Stimulated activated CD8-positive, alpha-beta memory T cell treated with anti-CD3 and anti-CD28 coated beads, Interleukin-12 subunit alpha, Interleukin-12 subunit beta, amount 100 ng/mL, for 24 hours (primary cell): ENCODE results near the gene FRMD7.
"Not testable (repeated sequence)": the region's sequence is repeated elsewhere in the genome, so short reads cannot be mapped to it uniquely, and the experiment has no call there.

Experiments
- DNase-seq: peaks from one replicate; pipeline ENCODE4 v3.0.0-alpha.2; 2020; ENCODE audit errors: extremely low read depth

FRMD7 gene

DNA sequence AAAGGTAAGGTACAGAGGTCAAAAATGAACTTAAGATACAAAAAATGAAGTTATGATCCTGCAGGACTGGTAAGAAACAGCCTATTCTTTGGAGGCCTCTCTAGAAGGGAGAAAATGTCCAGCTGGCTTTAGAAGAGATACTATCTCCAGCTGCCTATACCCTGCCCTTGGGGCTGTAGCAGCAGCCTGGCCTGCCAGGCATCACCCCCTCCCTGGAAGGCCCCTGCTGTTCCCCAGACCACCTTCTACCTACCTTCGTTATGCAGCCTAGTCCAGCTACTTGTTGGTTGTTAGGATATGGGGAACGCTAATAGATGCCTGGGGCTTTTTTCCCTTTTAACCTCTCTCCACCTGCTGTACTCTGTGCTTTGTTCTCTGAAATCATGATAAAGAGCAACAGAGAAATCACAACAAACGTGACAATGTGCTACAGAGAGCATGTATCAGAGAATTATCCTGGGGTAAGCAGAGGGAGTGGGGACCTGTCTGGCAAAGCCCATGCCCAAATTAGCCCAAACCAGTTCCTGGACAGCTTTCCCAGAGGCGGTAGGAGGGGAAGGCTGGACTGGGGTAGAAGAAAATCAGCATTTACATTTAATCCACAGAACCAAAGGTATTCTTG lies 34.5 kb downstream of the FRMD7 start:
- DNase-seq = no peak

DNA sequence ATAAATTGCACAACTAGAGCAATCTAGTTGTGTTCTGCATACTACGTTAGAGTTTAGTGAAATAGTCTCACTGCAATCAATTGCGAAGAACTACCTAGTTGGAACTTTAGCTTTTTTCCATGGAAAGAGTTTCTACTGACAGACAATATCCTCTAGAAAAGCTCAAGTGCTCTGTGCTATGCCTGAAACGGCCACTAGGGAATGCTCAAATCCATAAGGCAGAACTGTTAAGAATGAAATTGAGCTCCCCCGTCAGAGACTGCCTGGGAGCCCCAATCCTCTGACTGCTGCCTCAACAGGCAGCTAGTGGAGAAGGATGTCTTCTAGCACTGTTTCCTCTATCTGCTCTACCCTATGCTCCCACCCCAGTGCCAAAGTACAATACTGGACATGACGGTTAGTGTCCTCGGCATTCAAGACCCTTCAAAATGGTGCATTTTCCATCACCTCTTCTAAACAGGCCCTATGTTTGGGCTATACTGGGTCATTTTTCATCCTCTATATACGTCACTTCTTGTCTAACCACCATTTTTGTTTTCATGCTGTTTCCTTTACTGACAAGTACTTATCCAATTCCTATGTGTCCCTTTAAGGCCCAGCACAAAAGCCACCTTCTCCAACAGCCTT lies 35.3 kb downstream of the FRMD7 start:
- no peak for DNase-seq

DNA sequence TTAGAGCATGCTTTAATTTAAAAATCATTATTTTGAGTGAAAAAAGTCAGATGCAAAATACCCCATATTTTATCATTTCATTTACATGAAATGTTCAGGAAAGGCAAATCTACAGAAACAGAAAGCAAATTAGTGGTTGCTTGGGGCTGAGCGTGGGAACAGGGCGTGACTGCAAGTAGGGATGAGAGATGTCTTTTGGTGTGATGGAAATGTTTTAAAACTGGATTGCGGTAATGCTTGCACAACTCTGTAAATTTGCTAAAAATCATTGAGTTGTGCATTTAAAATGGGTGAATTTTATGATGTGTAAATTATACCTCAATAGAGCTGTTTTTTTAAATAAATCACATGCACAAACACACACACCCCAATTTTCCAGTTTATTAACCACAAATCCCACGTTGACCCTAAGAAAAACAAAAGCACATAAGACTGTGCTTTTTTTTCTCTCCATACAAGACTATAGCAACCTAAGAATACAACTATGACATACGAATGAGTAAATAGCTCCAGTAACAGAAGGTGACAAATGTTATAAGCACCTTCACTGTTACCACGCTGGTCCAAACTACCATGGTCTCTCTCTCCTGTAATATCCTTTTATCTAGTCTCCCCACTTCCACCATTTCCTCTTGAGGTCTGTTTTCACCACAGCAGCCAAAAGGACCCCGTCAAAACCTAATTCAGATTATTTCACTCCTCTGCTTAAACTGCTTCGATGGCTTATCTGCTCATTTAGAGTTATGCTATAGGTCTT lies 37.2 kb downstream of the FRMD7 start:
- no peak for DNase-seq

DNA sequence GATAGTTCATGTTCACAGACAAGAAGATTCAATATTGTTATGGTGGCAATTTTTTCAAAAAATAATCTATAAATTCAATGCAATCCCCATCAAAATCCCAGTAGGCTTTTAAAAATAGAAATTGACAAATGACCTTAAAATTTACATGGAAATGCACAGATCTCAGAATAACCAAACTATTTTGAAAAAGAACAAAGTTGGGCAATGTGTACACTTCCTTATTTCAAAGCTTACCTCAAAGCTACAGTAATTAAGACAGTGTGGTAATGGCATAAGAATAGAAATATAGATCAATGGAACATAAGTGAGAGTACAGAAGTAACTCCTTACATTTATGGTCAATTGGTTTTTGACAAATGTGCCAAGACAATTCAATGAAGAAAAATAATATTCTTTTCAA lies 39.0 kb downstream of the FRMD7 start:
- no peak for DNase-seq

DNA sequence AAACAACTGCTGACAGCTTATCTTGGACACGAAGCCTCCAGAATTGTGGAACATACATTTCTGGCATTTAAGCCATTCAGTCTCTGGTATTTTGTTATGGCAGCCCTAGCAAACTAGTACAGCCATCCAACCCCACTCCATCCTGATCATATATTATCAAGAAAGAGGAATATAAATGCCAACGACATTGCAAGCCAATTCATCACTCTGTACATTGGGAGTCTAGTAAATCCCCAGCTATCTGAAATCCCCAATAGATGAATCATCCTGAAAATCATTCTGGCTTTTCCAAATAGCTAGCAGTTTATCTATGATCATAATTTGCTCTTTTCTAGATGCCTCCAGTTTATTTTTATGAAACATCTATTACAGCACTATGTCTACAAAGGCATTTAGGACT lies 41.1 kb downstream of the FRMD7 start:
- DNase-seq = no peak

DNA sequence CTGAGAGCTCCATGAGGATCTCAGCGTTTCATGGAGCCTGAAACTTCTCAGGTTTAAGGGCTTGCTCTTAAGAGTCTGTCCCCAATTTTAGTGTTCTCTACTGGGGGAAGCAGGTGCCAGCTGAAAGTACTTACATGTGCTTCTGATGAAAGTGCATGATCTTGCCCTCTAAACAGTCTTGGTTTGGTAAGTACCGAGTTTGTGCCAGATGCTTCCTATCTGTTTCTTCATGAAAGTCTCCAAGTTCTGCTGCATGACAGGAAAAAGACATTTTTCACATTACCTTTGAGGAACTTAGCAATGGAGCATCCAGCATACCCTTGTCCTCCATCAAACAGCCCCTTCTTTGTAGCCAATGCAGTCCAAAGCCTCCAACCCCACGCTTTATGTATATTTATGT lies 42.0 kb downstream of the FRMD7 start:
- DNase-seq = no peak

DNA sequence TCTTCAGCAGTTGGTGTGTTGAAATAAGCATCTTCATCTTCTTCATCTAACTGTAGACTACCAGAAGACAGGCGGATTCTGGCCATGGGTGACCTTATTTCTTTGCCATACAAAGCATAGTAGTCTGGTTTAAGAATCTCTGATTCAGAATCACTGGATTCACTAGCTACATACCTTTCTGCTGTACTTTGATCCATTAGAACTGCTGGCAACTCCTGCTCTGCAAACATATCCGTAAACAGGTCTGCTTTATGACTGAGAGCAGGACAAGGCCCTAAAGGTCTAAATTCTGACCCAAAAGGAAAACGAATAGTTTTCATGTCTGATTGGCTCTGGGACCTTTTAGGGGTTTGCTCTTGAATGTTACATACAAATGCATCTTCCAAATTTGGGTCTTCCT lies 49.9 kb downstream of the FRMD7 start:
- DNase-seq = no peak

DNA sequence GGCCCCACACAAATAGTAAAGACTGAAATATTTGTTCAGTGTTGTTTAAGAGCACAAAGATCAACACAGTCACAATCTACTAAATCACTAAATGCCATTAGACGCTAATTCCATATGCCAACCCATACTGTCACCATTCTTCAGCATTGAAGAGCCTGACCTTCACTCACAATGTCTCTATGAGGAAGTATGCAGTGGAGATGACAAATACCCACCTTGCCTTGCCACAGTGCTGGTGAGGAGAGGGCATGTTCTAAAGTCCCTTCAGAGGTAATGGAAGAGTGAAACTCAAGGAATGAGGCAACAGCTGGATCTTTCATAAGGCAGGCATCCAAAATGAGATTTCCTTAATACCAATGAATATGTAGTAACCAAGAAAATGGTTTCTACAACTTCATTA lies 50.4 kb downstream of the FRMD7 start:
- DNase-seq = no peak

DNA sequence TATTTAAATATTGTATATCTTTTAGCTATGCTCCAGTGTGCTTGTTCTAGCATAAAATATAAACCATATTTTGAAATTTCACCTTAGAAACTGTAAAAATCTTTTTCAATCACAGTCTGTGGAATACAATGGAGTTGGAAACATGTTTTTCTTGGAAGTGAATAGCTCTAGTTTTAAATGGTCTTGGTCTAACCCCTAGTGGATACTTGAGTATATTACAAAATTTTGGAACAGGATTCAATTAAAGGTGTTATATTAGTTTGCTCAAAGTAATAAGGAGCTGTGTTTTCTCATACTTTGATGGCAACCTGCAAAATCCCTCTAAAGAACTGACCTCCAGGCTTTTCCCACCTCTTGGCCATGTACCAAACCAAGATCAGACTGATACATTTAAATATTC lies 56.6 kb downstream of the FRMD7 start:
- DNase-seq = no peak

DNA sequence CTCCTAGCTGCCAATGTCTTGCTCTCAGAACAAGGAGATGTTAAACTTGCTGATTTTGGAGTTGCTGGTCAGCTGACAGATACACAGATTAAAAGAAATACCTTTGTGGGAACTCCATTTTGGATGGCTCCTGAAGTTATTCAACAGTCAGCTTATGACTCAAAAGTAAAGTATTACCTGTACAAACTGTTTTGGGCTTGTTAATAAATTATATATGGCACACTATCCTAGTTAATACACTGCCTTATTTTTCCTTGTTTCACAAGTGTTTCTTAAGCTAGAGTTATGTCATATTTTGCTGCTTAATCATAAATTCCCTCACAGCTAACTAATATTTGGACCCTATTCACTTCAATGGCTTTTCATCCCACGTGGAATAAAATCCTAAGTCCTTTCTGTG lies 59.4 kb downstream of the FRMD7 start:
- DNase-seq = no peak

DNA sequence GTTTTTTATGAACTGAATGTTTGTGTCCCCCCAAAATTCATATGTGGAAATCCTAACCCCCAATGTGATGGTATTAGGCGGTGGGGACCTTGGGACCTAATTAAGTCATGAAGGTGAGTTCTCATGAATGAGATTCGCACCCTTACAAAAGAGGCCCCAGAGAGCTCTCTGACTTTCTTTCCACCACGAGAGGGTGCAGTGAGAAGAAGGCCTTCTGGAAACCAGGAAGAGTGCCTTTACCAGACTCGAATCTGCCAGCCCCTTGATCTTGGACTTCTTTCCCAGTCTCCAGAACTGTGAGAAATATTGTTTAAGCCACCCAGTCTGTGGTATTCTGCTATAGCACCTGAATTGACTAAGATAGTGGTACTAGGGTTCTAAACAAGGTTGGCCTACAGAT lies 64.0 kb downstream of the FRMD7 start:
- no peak for DNase-seq

DNA sequence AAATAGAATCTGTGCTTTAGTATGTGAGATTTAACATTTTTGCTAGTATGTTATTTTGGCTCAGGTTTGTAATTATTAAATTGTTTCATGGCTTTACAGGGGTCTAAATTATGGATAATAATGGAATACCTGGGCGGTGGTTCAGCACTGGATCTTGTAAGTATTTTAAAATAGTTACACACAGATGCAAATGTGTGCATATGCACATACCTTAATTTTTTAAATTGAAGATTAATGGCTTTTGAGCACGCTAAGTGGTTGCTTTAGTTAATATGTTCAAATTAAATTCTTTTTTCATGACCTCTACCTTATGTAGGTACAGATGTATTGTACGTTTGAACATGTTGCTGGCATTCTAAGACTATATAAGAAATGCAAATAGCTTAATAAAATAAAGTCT lies 64.5 kb downstream of the FRMD7 start:
- no peak for DNase-seq

DNA sequence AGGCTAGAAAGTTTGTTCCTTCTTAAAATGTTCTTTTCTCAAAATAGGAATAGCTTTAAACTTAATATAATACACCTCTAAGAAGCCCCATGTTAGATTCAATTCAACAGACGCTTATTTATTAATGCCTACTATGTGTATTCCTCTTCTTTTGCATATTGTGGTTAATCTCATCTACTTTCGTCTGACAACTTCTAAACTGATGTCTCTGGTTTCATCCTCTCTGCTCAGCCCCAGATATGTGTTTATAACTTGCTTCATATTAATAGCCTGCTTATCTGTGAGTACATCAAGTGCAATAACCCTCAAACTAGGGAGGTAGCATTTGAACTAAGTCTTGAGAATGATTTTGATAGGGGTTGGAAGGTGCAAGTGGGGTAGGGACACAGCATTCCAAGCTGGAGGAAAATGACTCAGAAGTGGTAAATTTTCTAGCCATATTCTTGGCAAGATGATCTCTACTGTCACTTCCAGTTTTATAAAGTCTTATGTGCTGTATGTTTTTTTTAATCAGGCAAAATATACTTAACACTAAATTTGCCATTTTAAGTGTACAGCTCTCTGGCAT lies 67.8 kb downstream of the FRMD7 start:
- no peak for DNase-seq

DNA sequence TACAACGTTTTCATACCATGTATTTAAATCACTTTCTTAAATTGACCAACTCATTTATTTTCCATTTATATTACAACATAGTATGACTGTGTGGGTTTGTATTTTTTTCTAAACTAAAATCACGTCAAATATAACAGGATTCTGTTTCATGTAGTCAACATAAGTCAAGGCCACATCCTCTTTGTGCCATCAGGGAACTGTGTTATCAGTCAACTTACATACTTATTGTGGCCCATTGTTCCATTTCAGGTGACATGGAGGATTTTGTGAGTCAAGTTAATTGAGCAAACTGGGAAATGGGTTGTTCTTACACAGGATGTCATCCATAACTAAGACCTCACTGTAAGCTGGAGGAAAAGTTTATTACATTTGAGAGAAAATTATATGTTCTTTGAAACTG lies 68.8 kb downstream of the FRMD7 start:
- DNase-seq = no peak

DNA sequence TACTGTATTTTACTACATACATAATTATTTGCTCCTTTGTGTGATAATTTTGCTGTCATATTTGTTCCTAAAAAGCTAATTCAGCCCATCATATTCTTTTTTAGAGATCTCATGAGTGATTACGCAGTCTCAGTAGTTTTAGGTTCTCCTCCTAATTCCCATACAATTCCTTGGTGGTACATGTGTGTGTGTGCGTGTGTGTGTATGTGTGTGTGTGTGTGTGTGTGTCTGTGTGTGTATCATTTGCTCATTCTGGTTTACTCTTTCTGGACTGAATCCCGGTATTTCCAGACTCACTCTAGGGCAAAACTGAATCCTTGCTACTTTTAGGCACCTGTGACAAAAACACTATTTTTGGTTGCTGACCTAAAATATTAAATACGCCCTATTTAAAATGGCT lies 69.8 kb downstream of the FRMD7 start:
- no peak for DNase-seq

DNA sequence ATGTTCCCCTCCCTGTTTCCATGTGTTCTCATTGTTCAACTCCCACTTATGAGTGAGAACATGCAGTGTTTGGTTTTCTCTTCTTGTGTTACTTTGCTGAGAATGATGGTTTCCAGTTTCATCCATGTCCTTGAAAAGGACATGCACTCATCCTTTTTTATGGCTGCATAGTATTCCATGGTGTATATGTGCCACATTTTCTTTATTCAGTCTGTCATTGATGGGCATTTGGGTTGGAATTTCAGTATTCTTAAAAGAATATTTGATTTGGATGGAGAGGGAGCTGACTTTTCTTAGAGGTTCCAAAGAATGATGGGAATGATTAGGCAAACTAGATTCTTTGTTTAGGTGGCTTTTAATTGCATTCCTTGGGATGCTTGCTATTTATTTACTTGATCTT lies 76.0 kb downstream of the FRMD7 start:
- not testable (repeated sequence) for DNase-seq

DNA sequence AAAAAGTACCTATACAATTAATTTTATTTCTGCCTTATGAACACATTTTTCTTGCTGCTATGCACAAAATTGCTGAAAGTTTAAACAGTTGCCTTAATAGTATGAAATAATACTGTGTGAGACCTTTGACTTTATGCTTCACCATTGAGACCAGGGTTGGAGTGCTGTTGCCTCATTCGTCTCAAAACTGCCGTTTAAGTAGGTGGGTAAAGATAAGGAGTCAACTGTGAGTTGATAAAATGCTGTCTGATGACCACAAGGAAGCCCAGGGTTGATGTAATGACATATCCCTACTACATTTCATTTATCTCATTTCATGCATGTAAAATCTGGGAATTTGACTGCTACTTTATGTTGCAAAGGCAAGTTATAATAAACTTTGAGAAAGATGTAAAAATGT lies 81.3 kb downstream of the FRMD7 start:
- DNase-seq = no peak

DNA sequence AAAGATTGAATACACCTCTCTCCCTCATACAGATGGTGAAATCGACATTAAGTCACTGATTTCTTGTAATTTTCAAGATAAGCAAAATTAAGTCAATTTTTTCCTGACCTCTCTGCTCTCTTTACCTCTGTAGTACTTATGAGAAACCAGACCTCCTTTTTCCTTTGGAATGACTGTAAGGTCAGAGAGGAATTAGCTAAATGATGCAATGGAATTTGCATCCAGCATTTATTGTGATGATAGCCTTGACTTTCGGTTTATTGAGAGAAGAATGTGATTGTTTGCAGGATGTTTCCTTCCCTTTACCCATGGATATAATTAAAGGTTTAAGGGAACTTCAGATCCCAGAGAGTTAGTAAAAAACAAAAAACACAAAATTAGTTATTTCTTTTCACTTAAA lies 82.4 kb downstream of the FRMD7 start:
- DNase-seq = no peak

DNA sequence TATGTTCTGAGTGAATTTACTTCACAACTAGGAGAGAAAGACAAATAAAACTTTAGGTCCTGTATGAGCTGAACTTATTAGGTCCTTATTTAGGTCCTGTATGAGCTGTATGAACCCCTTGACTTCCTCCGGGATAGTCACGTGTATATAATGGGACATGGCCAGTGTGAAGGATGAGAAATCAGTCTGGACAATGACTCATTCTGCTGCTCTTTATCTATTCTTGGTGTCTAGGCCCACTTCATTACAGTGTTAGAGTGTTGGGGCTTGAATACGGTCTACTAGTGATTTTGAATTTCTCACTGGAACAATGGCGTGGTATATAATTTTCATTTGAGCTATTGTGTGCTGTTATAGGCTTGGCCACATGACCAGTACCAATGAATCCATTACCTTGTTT lies 82.9 kb downstream of the FRMD7 start:
- DNase-seq = no peak

DNA sequence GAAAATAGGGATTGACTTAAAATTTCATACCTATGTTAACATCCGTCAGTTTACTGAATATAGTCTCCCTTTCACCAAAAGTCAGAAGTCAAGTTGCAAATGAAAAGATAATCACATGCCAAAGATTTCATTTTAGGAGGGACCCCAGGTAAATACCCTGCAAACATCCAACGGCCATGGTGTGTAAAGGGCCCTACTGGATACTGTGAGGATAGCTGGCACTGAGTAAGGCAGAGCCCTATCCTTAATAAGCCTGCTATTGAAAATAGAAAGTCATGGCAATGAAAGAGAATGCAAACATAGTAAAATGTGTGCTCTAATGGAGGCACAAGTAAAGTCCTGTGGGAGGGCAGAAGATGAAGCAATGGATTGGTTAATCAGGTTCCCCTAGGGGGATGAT lies 83.8 kb downstream of the FRMD7 start:
- no peak for DNase-seq

DNA sequence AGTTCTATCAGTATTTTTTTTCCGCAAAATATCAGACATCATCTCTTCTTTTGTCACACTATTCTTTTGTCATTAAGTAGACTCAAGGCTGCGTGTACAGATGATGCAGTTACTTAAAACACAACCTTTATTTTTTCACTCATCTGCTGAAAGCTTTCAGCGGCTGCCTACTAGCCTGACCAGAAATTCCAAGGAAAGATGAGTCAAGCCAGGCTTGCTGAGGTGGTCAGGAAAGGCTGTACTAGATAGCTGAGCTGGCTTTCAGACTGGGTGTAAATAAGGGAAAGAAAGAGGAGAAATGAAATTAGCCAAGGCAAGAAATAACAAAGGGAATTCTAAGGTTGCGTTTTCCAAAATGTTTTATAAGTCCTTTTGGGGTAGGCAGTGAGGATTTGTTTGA lies 86.8 kb downstream of the FRMD7 start:
- DNase-seq = no peak

DNA sequence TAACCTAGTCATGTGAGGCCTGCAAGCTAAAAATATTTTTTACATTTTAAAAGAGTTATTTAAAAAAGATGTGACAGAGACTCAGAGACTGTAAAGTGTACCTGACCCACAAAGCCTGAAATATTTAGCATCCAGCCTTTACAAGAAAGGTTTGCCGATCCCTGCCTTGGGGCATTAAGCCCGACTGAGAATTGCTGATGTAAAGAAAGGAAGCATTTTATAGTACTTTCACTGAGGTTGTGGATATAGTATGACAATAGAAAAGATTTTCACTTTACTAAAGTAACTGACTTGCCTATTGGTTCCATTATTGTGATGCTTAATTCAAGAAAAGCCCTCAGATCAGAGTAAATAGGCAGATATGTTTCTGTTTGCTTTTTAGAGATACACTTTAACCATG lies 87.8 kb downstream of the FRMD7 start:
- DNase-seq = no peak

DNA sequence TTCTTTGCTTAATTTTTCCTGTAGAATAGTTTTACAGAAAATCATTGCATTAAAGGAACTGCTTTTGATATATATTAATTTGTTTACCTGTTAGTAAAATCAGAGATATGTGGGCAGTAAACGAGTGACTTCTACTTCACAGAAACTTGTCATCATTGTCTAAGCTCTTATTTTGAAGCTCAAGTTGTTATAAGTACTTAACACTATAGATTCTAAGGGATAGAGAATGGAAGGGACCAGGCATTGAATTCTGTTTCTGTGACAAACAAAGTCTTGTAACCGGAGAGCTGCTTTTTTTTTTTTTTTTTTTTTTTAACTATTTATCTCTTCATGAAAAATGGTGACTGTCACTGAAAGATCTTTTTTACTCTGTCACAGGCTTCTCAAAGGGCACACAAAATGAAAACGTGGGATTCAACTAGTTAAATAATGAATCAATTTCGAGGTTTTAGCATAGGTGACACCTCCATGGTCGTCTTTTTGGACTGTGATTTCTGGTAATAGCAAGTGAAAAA lies 90.3 kb downstream of the FRMD7 start:
- no peak for DNase-seq
